T-cell (primary cell): ENCODE data around the gene PALD1. TPM values are rescaled to one million over a fixed set of nuclear protein-coding genes. Genes with fewer than 3 reads are reported as not detected.
A peak's percentile ranks its signal among the peaks of the same experiment; 100 is the strongest.

Experiments
- ATAC-seq, 4 experiments: fragments of 200-7000 bp in 3 of 4; fragments of 150-1000 bp in 1 of 4; cut with Tn5 transposase; replicated peaks in 1 of 4; 1 replicate in 3 of 4; 2 replicates in 1 of 4; pipeline ENCODE4 v1.10.0; 2021; ENCODE audit warnings: moderate library complexity in 3 of 4, mild to moderate bottlenecking in 2 of 4, moderate number of reproducible peaks in 1 of 4
- CTCF ChIA-PET, 2 donors: fragments of 300-600 bp; sonication (Branson Sonifier 250); formaldehyde crosslinking; loops; one replicate each; lab custom pipeline; 2022; ENCODE audit warnings: antibody characterized with exemption in 2 of 2; lab: Charles Lee
- POLR2A ChIA-PET, 2 donors: fragments of 300-600 bp; sonication (Branson Sonifier 250); formaldehyde crosslinking; loops; one replicate each; lab custom pipeline; 2022; ENCODE audit warnings: antibody characterized with exemption in 2 of 2; lab: Charles Lee
- DNase-seq, 35 experiments: peaks; one replicate each; pipeline versions ENCODE4 v3.0.0 to v3.0.0-alpha.2; 2013 to 2023
- H3K27ac ChIP-seq: one replicate; pipeline ENCODE4 v1.5.1; 2013; ENCODE audit warnings: low read length
- H3K27me3 ChIP-seq, 2 experiments: replicated peaks in 1 of 2; 1 replicate in 1 of 2; 2 replicates in 1 of 2; pipeline versions ENCODE4 v1.6.1 to v1.7.0; 2013; ENCODE audit warnings: low read length in 1 of 2, mixed read lengths in 1 of 2; ENCODE audit not compliant: control insufficient read depth in 2 of 2, insufficient read depth in 2 of 2; ENCODE audit errors: extremely low read depth in 1 of 2
- H3K36me3 ChIP-seq, 2 donors: 1 replicate in 1 of 2; 2 replicates in 1 of 2; pipeline versions ENCODE4 v1.6.1 to v1.7.0; 2013; ENCODE audit warnings: low read length in 1 of 2; ENCODE audit not compliant: control insufficient read depth in 2 of 2, insufficient read depth in 1 of 2; ENCODE audit errors: extremely low read depth in 1 of 2
- H3K4me1 ChIP-seq, 2 experiments: 1 replicate in 1 of 2; 2 replicates in 1 of 2; pipeline versions ENCODE4 v1.6.1 to v1.7.0; 2013; ENCODE audit warnings: low read length in 2 of 2, mixed read lengths in 1 of 2; ENCODE audit not compliant: insufficient read depth in 2 of 2, control insufficient read depth in 1 of 2; ENCODE audit errors: extremely low read depth in 1 of 2
- H3K4me3 ChIP-seq, 2 donors: 1 replicate in 1 of 2; 2 replicates in 1 of 2; pipeline versions ENCODE4 v1.5.1 to v1.7.0; 2013; ENCODE audit warnings: mild to moderate bottlenecking in 2 of 2, low read length in 1 of 2, moderate library complexity in 1 of 2; ENCODE audit not compliant: control insufficient read depth in 1 of 2; ENCODE audit errors: extremely low read depth in 1 of 2
- H3K9me3 ChIP-seq: 2 replicates; pipeline ENCODE4 v1.7.0; 2013
- H3K27ac Mint-ChIP-seq, 2 donors: one replicate each; pipeline ENCODE4 v1.8.0; 2020 to 2021; ENCODE audit warnings: mild to moderate bottlenecking in 2 of 2, mixed read lengths in 2 of 2
- H3K27me3 Mint-ChIP-seq, 2 donors: one replicate each; pipeline ENCODE4 v1.8.0; 2021 to 2022; ENCODE audit warnings: mixed read lengths in 2 of 2
- H3K36me3 Mint-ChIP-seq: one replicate; pipeline ENCODE4 v1.8.0; 2021; ENCODE audit warnings: mixed read lengths
- H3K4me1 Mint-ChIP-seq, 3 donors: one replicate each; pipeline ENCODE4 v1.8.0; 2020 to 2022; ENCODE audit warnings: mixed read lengths in 3 of 3, mild to moderate bottlenecking in 1 of 3
- H3K4me3 Mint-ChIP-seq, 3 donors: one replicate each; pipeline ENCODE4 v1.8.0; 2020 to 2022; ENCODE audit warnings: mild to moderate bottlenecking in 3 of 3, mixed read lengths in 3 of 3, moderate library complexity in 3 of 3
- H3K9me3 Mint-ChIP-seq, 3 donors: one replicate each; pipeline ENCODE4 v1.8.0; 2020 to 2022; ENCODE audit warnings: mixed read lengths in 3 of 3
- WGBS: methylation state at CpG from one replicate; pipeline ENCODE4 v1.1.5; 2013; ENCODE audit warnings: missing lambda C conversion rate; ENCODE audit not compliant: insufficient coverage; 5-methylcytosine and 5-hydroxymethylcytosine counted together
- total RNA-seq, 35 experiments: library from RNA in 6 of 35; stranded (reverse) in 6 of 35; fragments of 120-200 nt in 1 of 35; gene quantifications; one replicate each; pipeline versions ENCODE4 v1.2.1 to v1.2.4 and lab custom pipeline; 2013 to 2026

The PALD1 gene
- total RNA-seq, 5 donors from 2014 or later (not counting 1 experiment from before 2014, with no cell fraction given), result 0.10 to 0.38 (median 0.13) TPM

DNA sequence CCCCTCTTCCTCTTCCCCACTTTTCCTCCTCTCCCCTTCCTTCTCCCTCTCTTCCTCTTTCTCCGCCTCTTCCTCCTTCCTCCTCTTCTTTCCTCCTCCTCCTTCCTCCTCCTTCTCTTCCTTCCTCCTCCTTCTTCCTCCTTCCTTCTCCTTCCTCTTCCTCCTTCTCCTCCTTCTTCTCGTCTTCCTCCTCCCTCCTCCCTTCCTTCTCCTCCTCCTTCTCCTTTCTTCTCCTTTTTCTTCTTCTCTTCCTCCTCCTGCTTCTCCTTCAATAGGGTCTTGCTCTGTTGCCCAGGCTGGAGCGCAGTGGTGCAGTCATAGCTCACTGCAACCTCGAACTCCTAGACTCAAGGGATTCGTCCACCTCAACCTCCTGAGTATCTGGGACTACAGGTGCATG lies 56.9 kb downstream of the PALD1 start:
- H3K36me3 ChIP-seq, result no peaks in the 10 kb centered on the region
- no peak for ATAC-seq
- no peak overlapping the region for H3K27ac ChIP-seq
- Mint-ChIP-seq H3K36me3 (no peaks in the 10 kb centered on the region), H3K4me1 (peaks cover 0 to 6% (median 0%) of the 10 kb centered on the region in 3 donors), H3K4me3 (no peak overlapping the region), H3K9me3 (no peaks in the 10 kb centered on the region), H3K27ac (no peak overlapping the region), H3K27me3 (no peaks in the 10 kb centered on the region)
- WGBS, result 83% methylated on average over 4 of the region's 5 CpGs
- H3K9me3 ChIP-seq, result no peaks in the 10 kb centered on the region
- ChIA-PET POLR2A (interaction anchor here in 1 of 2 donors (0.6 kb wide), 1 partner anchor 1015 kb away, joined by 5 read pairs; no protein-coding TSS in a partner anchor), CTCF (interaction anchor here in 1 of 2 donors (0.6 kb wide), 1 partner anchor 17 kb away, joined by 5 read pairs; no protein-coding TSS in a partner anchor)
- DNase-seq, result no peak
- H3K4me3 ChIP-seq, result no peak overlapping the region
- H3K4me1 ChIP-seq, result no peaks in the 10 kb centered on the region
- peaks cover 0 to 10% of the 10 kb centered on the region in 2 experiments for H3K27me3 ChIP-seq

DNA sequence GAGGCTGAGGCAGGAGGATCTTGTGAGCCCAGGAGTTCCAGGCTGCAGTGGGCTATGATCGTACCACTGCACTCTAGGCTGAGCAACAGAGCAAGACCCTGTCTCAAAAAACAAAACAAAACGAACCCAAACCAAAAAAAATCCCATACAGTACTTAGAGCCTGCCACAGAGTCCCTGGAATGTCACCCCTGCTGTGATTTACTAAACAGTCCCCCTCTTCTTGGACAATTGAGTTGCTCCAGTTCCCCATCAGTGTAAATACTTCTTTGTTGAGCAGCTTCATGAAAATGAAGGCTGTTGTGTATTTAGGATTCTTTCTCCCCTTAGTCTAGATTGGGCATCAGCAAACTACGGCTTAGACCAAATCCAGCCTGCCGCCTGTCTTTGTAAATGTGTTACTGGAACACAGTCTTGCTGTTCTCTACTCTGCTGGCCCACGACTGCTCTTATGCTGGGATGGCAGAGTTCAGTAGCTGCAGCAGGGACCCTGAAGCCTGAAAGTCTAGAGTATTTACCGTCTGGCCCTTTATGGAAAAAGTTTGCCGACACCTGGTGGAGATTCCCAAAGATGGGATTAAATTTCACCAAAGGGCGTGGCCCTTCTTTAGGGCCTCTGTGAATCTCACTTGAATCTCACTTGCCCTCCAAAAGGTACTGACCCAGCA lies 57.8 kb downstream of the PALD1 start:
- Histone ChIP-seq H3K4me1 (no peaks in the 10 kb centered on the region), H3K27ac (no peak overlapping the region), H3K27me3 (peaks cover 0 to 10% of the 10 kb centered on the region in 2 experiments), H3K36me3 (no peaks in the 10 kb centered on the region), H3K4me3 (no peak overlapping the region), H3K9me3 (no peaks in the 10 kb centered on the region)
- POLR2A ChIA-PET, result interaction anchor here (0.6 kb wide), 2 partner anchors 356 to 1016 kb away, joined by 3 to 5 read pairs; no protein-coding TSS in a partner anchor
- H3K4me3 Mint-ChIP-seq, result no peak overlapping the region
- WGBS, result 70% methylated on average over 6 of the region's 8 CpGs
- H3K9me3 Mint-ChIP-seq, result no peaks in the 10 kb centered on the region
- H3K27me3 Mint-ChIP-seq, result no peaks in the 10 kb centered on the region
- H3K36me3 Mint-ChIP-seq, result no peaks in the 10 kb centered on the region
- ATAC-seq (no peak), DNase-seq (no peak)
- peaks cover 0 to 6% (median 0%) of the 10 kb centered on the region in 3 donors for H3K4me1 Mint-ChIP-seq
- no peak overlapping the region for H3K27ac Mint-ChIP-seq
- CTCF ChIA-PET, result no interaction called here

DNA sequence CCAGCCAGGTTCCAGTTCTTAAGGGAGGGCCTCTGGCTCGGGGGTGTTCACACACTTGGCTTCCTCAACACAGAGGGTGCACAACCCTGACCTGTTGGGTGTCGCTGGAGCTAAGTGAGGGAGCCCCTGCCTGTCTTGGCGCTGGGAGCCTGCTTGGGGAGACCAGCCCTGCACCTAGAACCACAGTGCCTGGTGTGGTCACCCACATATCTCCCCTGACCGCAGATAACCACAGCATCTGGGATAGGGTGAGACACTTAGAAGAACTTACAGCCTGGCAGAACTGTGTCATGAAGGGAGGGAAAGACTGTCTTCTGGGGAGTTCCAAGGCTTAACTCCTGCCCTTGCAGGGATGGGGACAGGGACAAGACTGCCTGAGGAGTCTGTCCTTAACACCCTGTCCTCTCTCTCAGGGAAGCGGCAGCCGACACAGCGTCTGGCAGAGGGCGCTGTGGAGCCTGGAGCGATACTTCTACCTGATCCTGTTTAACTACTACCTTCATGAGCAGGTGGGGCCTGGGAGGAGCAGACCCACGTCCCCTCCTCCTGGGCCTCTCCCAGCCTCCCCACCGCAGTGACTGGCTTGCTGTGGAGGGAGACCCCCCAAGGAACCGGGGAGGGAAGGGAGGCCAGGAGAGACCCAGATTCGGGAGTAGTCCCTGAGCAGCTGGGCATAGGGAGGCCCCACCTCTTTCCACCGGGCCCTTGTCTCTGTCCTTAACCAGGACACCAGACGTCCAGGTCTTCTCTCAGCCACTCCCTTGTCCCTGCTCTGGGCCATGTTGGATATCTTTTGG lies 59.0 kb downstream of the PALD1 start:
- POLR2A ChIA-PET, result no interaction called here
- H3K4me3 ChIP-seq, result no peak overlapping the region
- WGBS, result 91% methylated on average over 5 of the region's 15 CpGs
- no peaks in the 10 kb centered on the region for H3K9me3 ChIP-seq
- no peak for ATAC-seq
- CTCF ChIA-PET, result no interaction called here
- H3K27ac ChIP-seq, result no peak overlapping the region
- Mint-ChIP-seq H3K27me3 (no peaks in the 10 kb centered on the region), H3K4me3 (no peak overlapping the region), H3K9me3 (no peaks in the 10 kb centered on the region), H3K27ac (no peak overlapping the region), H3K4me1 (peaks cover 0 to 6% (median 0%) of the 10 kb centered on the region in 3 donors), H3K36me3 (no peaks in the 10 kb centered on the region)
- no peaks in the 10 kb centered on the region for H3K4me1 ChIP-seq
- H3K36me3 ChIP-seq, result no peaks in the 10 kb centered on the region
- H3K27me3 ChIP-seq, result peaks cover 0 to 10% of the 10 kb centered on the region in 2 experiments
- peak in 4 of 35 experiments; percentile 7 to 21 (median 11) for DNase-seq

DNA sequence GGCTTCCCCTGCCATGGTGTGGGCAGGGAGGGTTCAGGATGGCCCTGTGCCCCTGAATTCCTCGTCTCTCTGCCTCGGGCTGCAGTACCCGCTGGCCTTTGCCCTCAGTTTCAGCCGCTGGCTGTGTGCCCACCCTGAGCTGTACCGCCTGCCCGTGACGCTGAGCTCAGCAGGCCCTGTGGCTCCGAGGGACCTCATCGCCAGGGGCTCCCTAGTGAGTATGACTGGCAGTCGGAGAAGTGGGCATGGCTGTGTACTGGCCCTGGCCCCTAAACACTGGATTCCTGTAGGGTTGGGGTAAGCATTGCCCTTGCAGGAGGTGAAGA lies 59.6 kb downstream of the PALD1 start:
- ATAC-seq (no peak), DNase-seq (no peak)
- no peak overlapping the region for H3K27ac Mint-ChIP-seq
- WGBS, result 90% methylated on average over 10 of the region's 10 CpGs
- ChIA-PET CTCF (no interaction called here), POLR2A (no interaction called here)
- Histone ChIP-seq H3K9me3 (no peaks in the 10 kb centered on the region), H3K4me3 (no peak overlapping the region), H3K36me3 (no peaks in the 10 kb centered on the region), H3K27ac (no peak overlapping the region), H3K4me1 (no peaks in the 10 kb centered on the region), H3K27me3 (peaks cover 0 to 10% of the 10 kb centered on the region in 2 experiments)
- H3K36me3 Mint-ChIP-seq, result no peaks in the 10 kb centered on the region
- H3K4me3 Mint-ChIP-seq, result no peak overlapping the region
- no peaks in the 10 kb centered on the region for H3K27me3 Mint-ChIP-seq
- H3K9me3 Mint-ChIP-seq, result no peaks in the 10 kb centered on the region
- peaks cover 0 to 2% (median 0%) of the 10 kb centered on the region in 3 donors for H3K4me1 Mint-ChIP-seq

DNA sequence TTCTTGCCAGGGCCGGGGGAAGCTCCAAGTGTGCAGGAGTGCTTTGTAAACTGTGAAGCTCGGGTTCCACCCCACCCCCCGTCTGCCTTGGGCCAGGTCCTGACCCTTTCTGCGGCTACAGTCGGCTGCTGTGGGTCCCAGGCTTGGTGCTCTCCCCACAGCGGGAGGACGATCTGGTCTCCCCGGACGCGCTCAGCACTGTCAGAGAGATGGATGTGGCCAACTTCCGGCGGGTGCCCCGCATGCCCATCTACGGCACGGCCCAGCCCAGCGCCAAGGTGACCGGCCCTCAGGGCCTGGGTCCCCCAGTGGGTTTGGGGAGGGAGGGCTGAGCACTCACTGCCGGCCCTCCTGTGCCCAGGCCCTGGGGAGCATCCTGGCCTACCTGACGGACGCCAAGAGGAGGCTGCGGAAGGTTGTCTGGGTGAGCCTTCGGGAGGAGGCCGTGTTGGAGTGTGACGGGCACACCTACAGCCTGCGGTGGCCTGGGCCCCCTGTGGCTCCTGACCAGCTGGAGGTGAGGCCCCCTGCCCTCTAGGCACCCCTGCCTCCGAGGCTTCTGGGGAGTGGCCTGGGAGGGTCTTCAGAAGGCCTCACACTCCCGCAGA lies 60.3 kb downstream of the PALD1 start:
- no peak overlapping the region for H3K4me3 Mint-ChIP-seq
- H3K36me3 Mint-ChIP-seq, result no peaks in the 10 kb centered on the region
- Histone ChIP-seq H3K9me3 (no peaks in the 10 kb centered on the region), H3K27me3 (peaks cover 0 to 10% of the 10 kb centered on the region in 2 experiments), H3K27ac (no peak overlapping the region), H3K4me3 (no peak overlapping the region), H3K36me3 (no peaks in the 10 kb centered on the region), H3K4me1 (no peaks in the 10 kb centered on the region)
- 92% methylated on average over 26 of the region's 27 CpGs for WGBS
- no peak for DNase-seq
- no peak overlapping the region for H3K27ac Mint-ChIP-seq
- no peak for ATAC-seq
- ChIA-PET CTCF (no interaction called here), POLR2A (no interaction called here)
- H3K27me3 Mint-ChIP-seq, result no peaks in the 10 kb centered on the region
- no peaks in the 10 kb centered on the region for H3K4me1 Mint-ChIP-seq
- no peaks in the 10 kb centered on the region for H3K9me3 Mint-ChIP-seq

DNA sequence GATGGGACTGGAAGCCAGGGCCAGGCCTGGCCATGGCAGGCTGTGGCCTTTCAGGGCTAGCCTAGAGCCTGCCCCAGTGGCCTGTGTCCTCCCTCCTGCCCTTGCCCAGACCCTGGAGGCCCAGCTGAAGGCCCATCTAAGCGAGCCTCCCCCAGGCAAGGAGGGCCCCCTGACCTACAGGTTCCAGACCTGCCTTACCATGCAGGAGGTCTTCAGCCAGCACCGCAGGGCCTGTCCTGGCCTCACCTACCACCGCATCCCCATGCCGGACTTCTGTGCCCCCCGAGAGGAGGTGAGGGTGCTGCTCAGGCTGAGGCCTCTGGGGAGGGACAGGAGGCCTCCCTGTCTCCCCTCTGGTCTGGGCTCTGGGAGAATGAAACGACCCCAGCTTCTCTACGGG lies 60.9 kb downstream of the PALD1 start:
- Mint-ChIP-seq H3K27me3 (no peaks in the 10 kb centered on the region), H3K36me3 (no peaks in the 10 kb centered on the region), H3K4me1 (no peaks in the 10 kb centered on the region), H3K9me3 (no peaks in the 10 kb centered on the region), H3K4me3 (no peak overlapping the region), H3K27ac (no peak overlapping the region)
- DNase-seq (no peak), ATAC-seq (no peak)
- WGBS, result 84% methylated on average over 7 of the region's 7 CpGs
- Histone ChIP-seq H3K9me3 (no peaks in the 10 kb centered on the region), H3K27ac (no peak overlapping the region), H3K4me1 (no peaks in the 10 kb centered on the region), H3K27me3 (peaks cover 0 to 10% of the 10 kb centered on the region in 2 experiments), H3K4me3 (no peak overlapping the region), H3K36me3 (no peaks in the 10 kb centered on the region)
- CTCF ChIA-PET, result no interaction called here
- POLR2A ChIA-PET, result no interaction called here
